PC-3 (cell line): ENCODE results near the gene SGK2.

Experiments used
- CTCF ChIP-seq: fragments of 300-600 bp; sonication (generic); conservative IDR thresholded peaks from 2 replicates; pipeline ENCODE4 v1.5.1; 2017; ENCODE audit warnings: antibody characterized with exemption, low read depth, mild to moderate bottlenecking, low read length
- EZH2phosphoT487 ChIP-seq: fragments of 300-600 bp; sonication (generic); IDR thresholded peaks from 2 replicates; pipeline ENCODE4 v1.6.1; 2018; ENCODE audit warnings: mild to moderate bottlenecking, antibody characterized with exemption, low read length, borderline replicate concordance

GRCh38 chr20:43536041-43536816, 22.6 kb upstream of the SGK2 start:
- TF ChIP-seq CTCF (no peak), EZH2phosphoT487 (no peak)
